ENCODE data around the gene ARL8B.

DNA sequence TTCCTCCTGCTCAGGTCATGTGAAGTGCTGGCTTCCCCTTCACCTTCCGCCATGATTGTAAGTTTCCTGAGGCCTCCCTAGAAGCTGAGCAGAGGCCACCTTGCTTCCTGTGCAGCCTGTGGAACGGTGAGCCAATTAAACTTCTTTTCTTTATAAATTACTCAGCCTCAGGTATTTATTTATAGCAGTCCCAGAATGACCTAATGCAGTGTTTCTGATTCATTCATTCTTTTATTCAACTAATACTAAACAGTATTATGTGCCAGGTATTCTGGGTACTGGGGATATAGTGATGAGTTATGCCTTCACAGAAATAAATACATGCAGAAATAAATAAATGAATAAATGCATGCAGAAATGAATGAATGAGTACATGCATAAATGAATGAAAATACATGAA is 107.3 kb downstream of the ARL8B start:
- TF ChIP-seq ZNF565 (CRISPR knock-in tag; conservative IDR thresholded peaks at IDR 0.05; ENCODE audit: low read depth) (no peak), ESRRG (CRISPR knock-in tag; IDR thresholded peaks at IDR 0.05) (no peak), OSR1 (CRISPR knock-in tag; IDR thresholded peaks at IDR 0.05) (no peak), SNAI2 (CRISPR knock-in tag; IDR thresholded peaks at IDR 0.05) (no peak), CSRNP3 (CRISPR knock-in tag; IDR thresholded peaks at IDR 0.05) (no peak), ZC3H10 (CRISPR knock-in tag; IDR thresholded peaks at IDR 0.05) (no peak), ZFP30 (CRISPR knock-in tag; IDR thresholded peaks at IDR 0.05) (no peak), TOX (CRISPR knock-in tag; IDR thresholded peaks at IDR 0.05; ENCODE audit: borderline replicate concordance) (no peak), PATZ1 (CRISPR knock-in tag; IDR thresholded peaks at IDR 0.05; ENCODE audit: borderline replicate concordance) (no peak)
- TF ChIP-seq, protein P1, sequence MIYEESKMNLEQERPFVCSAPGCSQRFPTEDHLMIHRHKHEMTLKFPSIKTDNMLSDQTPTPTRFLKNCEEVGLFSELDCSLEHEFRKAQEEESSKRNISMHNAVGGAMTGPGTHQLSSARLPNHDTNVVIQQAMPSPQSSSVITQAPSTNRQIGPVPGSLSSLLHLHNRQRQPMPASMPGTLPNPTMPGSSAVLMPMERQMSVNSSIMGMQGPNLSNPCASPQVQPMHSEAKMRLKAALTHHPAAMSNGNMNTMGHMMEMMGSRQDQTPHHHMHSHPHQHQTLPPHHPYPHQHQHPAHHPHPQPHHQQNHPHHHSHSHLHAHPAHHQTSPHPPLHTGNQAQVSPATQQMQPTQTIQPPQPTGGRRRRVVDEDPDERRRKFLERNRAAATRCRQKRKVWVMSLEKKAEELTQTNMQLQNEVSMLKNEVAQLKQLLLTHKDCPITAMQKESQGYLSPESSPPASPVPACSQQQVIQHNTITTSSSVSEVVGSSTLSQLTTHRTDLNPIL (CRISPR knock-in tag; IDR thresholded peaks at IDR 0.05; ENCODE audit: low read depth) = no peak
